IPS-15b (cell line): ENCODE data around the gene UACA.

Experiments used
- H3K27me3 ChIP-seq: one replicate; pipeline ENCODE4 v1.6.1; 2013; ENCODE audit warnings: low read length; ENCODE audit not compliant: control insufficient read depth, insufficient read depth
- H3K36me3 ChIP-seq: one replicate; pipeline ENCODE4 v1.6.1; 2013; ENCODE audit warnings: low read length; ENCODE audit not compliant: control insufficient read depth, insufficient read depth
- H3K4me1 ChIP-seq: one replicate; pipeline ENCODE4 v1.6.1; 2013; ENCODE audit warnings: mild to moderate bottlenecking, low read length; ENCODE audit not compliant: control insufficient read depth, insufficient read depth
- H3K4me3 ChIP-seq: one replicate; pipeline ENCODE4 v1.5.1; 2013; ENCODE audit warnings: low read depth, low read length
- H3K9ac ChIP-seq: one replicate; pipeline ENCODE4 v1.6.1; 2013; ENCODE audit warnings: low read depth, mild to moderate bottlenecking, low read length
- H3K9me3 ChIP-seq: one replicate; pipeline ENCODE4 v1.6.1; 2013; ENCODE audit warnings: mild to moderate bottlenecking, low read length; ENCODE audit not compliant: control insufficient read depth, insufficient read depth

Gene UACA

DNA sequence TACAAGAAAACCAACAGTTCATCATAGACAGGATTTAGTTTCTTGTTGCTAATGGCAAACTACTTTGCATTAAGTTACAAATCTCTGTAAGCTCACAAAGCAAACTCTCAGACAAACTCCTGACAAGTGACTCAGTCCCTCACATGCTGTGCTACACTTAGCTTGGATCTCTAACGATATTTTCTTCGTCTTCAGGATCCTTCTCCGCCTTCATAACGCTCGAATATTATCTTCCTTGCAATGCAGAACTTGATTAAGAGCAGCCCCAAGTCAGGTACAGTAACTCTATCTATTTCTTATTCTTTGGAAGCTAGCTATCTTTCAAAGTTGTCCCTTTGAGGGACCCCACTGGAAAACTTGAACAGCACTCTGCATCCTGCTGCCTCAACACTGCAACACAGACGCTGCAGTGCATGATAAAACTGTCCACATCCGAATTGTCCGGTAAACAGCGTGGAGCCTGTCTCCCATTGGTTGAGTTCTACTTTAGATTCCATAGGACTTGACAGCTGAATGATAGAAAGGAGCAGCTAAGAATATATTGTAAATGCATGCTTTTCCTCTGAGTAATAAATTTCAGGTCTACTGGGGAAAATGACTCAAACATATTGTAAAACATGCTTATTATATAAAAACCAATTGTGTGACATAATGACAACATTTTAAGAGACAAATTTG, 61.3 kb downstream of the UACA start:
- no peak overlapping the region for H3K9ac ChIP-seq
- H3K9me3 ChIP-seq: no peaks in the 10 kb centered on the region
- peaks cover 16% of the 10 kb centered on the region for H3K4me1 ChIP-seq
- no peaks in the 10 kb centered on the region for H3K27me3 ChIP-seq
- no peak overlapping the region for H3K4me3 ChIP-seq
- H3K36me3 ChIP-seq: no peaks in the 10 kb centered on the region

DNA sequence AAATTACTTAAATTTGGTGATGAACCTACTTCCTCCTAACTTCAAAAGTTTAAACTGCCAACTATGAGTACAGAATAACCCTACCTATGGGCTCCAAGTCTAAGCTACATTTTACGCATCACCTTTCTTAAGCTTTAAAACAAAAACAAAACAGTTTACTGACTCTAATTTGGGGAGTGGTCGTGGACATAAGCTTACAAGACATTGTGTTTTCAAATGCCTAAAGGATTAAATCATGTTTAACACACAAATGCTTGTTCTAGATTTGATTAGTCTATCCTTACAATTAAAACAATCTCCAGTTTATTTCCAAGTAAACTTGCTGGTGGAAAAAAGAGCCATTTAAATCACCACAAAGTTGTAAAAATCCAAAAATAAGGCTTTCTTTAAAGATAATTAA, 62.2 kb downstream of the UACA start:
- Histone ChIP-seq H3K36me3 (no peaks in the 10 kb centered on the region), H3K4me1 (peaks cover 16% of the 10 kb centered on the region), H3K9me3 (no peaks in the 10 kb centered on the region), H3K27me3 (no peaks in the 10 kb centered on the region), H3K9ac (no peak overlapping the region), H3K4me3 (no peak overlapping the region)

DNA sequence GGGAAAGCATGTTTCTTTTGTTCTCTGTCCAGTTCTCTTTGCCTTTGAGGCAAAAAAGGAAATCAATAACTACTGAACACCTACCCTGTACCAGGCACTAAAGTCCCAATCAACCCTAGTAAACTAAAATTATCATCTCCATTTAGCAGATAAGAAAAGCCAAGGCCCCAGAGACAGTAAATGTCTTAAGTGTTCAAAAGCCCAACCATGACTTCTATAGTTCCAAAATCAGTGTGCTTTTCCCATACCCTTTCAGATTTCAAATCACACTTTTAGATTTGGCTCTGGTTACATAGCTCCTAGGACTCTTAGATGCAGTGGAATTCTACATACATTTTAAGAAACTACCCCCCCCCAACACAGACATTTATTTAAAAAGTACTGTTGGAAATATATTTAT, 63.5 kb downstream of the UACA start:
- H3K9ac ChIP-seq: no peak overlapping the region
- no peak overlapping the region for H3K4me3 ChIP-seq
- no peaks in the 10 kb centered on the region for H3K27me3 ChIP-seq
- H3K36me3 ChIP-seq: no peaks in the 10 kb centered on the region
- no peaks in the 10 kb centered on the region for H3K9me3 ChIP-seq
- H3K4me1 ChIP-seq: peaks cover 16% of the 10 kb centered on the region

DNA sequence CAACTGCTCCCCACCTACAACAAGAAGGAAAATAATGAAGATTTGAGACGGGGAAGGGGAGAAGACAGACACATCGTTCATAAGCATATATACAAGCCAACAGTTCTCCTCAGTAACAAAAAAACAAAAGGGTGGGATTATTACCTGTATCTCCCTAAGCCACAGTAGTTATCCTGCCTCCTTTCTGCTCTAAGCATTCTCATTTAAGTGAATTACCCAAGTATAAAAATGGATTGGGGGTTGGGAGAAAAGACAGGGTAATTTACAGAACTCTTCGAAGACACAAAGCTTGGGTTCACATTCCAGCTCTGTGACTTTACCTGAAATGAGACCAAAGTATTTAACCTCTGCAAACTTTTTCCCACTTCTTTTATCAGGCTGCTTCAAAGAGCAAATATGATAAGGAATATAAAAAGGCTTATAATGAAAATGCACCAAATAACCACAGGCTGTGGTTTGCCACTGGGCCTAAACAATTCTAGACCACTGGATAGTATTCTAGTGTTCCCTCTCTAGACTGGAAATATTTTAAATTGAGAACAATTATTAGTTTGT, 64.4 kb downstream of the UACA start:
- Histone ChIP-seq H3K9ac (no peak overlapping the region), H3K4me1 (peaks cover 14% of the 10 kb centered on the region), H3K4me3 (no peak overlapping the region), H3K36me3 (no peaks in the 10 kb centered on the region), H3K9me3 (no peaks in the 10 kb centered on the region), H3K27me3 (no peaks in the 10 kb centered on the region)

DNA sequence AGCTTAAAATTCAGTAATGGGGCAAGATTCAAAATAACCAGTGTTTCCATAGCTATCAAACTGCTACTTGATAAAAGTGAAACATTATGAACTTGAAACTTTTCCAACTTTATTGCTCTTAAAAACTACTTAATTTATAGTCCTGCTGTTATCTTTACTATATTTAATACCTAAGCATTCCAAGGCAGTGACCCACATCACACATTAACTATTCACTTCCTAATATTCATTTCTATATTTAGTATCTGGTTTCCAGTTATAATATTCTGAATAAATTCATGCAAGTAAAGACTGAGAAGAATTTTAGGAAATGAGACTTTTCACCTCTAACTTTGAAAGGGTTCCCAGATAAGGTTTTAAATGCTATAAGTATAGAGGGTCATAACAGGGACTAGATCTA, 64.9 kb downstream of the UACA start:
- Histone ChIP-seq H3K36me3 (no peaks in the 10 kb centered on the region), H3K27me3 (no peaks in the 10 kb centered on the region), H3K9ac (no peak overlapping the region), H3K9me3 (no peaks in the 10 kb centered on the region), H3K4me3 (no peak overlapping the region), H3K4me1 (peaks cover 11% of the 10 kb centered on the region)

DNA sequence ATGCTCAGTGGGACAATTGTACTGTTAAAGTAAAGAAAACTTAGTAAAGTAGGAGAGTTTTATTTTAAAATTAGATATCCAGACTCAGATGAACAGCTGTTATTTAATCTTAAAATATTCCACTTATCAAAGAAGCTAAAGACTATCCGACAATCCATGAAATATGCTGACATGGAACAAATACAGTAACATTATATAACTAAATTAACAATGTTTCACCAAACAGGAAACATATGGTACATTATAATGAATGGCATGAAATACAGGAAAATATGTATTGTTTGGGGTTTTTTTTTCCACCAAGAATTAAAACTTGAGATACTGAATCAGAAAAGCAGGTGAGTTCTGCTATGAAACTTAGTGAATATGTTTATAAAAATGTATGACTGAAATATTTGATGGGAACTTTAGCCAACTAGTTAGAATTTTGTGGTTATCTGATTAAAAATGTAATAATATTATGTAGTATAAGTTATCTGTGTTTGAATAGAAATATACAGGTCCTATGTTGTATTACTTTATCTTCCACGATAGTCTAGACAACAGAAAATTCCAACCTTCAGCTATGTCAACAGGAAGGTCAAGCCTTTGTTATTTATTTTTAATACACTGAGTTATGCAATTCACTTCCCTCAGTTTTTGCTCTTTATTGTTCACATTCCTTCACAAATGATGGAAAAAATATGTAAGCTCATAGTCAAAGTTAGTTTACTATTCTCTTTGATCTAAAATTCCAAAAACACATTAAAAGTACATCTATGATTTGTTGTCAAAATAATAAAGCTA, 72.7 kb downstream of the UACA start:
- Histone ChIP-seq H3K4me3 (no peak overlapping the region), H3K9ac (no peak overlapping the region), H3K9me3 (no peaks in the 10 kb centered on the region), H3K27me3 (no peaks in the 10 kb centered on the region), H3K4me1 (no peaks in the 10 kb centered on the region), H3K36me3 (no peaks in the 10 kb centered on the region)

DNA sequence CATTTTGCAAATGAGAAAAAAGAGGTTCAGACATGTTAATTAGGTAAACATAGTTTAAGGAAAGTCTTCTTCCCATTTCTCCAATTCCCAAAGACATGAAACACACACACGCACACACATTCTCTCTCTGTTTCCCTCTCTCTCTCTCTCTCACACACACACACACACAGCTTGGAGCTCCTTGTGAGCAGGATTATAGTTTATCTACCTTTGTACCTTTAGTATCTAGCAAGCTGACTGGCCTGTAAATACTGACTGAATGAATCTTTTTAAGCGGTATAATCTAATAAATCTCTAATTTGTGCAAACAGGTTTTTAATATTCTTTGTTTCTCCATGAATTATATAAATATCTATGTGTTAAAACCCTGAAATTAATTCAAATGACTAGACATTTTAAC, 73.3 kb downstream of the UACA start:
- Histone ChIP-seq H3K9me3 (no peaks in the 10 kb centered on the region), H3K4me3 (no peak overlapping the region), H3K27me3 (no peaks in the 10 kb centered on the region), H3K4me1 (no peaks in the 10 kb centered on the region), H3K36me3 (no peaks in the 10 kb centered on the region), H3K9ac (no peak overlapping the region)

DNA sequence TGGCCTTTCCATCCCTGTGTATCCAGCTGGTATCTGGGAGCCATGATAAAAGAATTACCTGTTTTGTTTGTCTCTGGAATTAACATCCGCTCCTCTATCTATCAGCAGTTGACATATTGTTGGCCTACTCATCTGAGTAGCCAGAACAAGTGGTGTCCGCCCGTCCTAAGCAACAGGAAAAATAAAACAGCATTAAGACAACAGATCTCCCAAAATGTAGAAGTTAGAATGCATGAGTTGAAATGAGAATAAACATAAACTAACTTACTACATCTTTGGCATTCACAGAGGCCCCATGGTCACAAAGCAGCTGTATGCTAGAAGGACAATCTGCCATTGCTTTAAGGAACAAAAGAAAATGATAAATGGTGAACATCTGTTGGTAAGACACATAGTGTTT, 75.9 kb downstream of the UACA start:
- no peaks in the 10 kb centered on the region for H3K27me3 ChIP-seq
- H3K36me3 ChIP-seq: no peaks in the 10 kb centered on the region
- no peaks in the 10 kb centered on the region for H3K4me1 ChIP-seq
- no peak overlapping the region for H3K9ac ChIP-seq
- no peak overlapping the region for H3K4me3 ChIP-seq
- no peaks in the 10 kb centered on the region for H3K9me3 ChIP-seq

DNA sequence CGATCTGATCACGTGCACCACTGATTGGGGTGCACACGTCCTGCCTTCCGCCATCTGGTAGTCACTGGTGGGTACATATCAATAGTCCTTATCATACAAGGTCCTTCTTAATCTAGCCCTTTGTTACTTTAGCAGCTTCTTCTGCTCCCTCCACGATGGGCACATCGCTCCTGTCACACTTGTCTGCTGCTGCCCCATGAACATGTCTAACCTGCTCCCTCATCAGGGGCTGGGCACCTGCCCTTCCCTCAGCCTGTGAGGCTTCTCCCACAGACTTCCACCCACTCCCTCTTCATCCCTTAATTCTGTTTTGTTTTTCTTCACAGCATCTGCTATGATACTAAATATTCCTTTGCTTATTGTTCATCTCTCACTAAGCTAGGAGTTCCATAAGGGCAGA, 82.5 kb downstream of the UACA start:
- Histone ChIP-seq H3K4me1 (no peaks in the 10 kb centered on the region), H3K4me3 (no peak overlapping the region), H3K36me3 (no peaks in the 10 kb centered on the region), H3K27me3 (no peaks in the 10 kb centered on the region), H3K9ac (no peak overlapping the region), H3K9me3 (no peaks in the 10 kb centered on the region)

DNA sequence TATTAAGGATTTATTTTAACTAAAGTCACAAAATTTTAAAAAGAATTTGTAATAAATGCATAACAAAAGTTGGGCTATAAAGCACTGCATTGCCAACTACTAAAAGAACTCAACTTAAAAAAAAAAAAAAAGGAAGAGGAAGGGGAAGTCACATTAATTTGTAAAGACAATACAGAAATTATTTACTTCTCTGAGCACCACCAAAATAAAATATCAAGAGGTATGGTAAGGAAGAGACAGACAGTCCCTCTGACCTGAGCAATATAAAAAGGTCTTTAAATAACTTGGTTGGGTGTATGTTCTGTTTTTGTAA, 83.5 kb downstream of the UACA start:
- H3K9ac ChIP-seq: no peak overlapping the region
- H3K9me3 ChIP-seq: no peaks in the 10 kb centered on the region
- H3K4me1 ChIP-seq: no peaks in the 10 kb centered on the region
- no peak overlapping the region for H3K4me3 ChIP-seq
- H3K36me3 ChIP-seq: no peaks in the 10 kb centered on the region
- no peaks in the 10 kb centered on the region for H3K27me3 ChIP-seq

DNA sequence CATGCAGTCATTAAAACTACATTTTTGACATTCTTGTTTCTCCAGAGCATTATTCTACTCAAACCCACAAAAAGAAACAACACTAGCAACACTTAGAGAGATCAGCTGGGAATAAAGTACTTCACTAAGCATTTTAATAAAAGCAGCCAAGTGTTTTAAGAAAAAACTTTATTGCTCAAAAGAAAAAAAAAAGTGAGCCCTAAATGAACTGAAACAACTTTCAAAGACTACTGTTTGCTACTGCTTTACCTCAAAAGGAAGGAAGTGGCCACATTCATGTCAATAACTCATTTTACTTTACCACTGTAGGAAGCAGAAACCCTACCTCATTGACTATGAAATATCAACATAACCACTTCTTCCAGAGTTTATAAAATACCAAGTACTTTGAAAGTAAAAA, 91.3 kb downstream of the UACA start:
- Histone ChIP-seq H3K36me3 (no peaks in the 10 kb centered on the region), H3K27me3 (no peaks in the 10 kb centered on the region), H3K4me1 (peaks cover 4% of the 10 kb centered on the region), H3K4me3 (no peak overlapping the region), H3K9ac (no peak overlapping the region), H3K9me3 (no peaks in the 10 kb centered on the region)

DNA sequence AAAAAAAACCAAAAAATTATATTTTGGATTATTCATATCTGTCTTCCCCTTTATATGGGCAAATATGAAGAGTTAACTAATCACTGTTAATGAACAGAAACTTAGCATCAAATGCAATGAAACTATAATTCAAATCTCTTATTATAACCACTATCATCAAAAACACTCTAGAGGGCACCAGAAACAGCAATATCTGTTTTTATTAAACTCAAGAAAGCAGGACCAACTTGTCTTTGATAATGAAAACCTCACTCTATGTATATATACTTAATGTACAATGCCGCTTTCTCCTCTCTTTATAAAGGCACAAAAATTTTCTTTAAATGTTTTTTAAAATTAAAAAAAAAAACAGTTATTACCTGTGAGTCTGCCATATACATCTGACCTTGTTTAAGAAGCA, 92.7 kb downstream of the UACA start:
- H3K27me3 ChIP-seq: no peaks in the 10 kb centered on the region
- H3K9me3 ChIP-seq: no peaks in the 10 kb centered on the region
- H3K4me1 ChIP-seq: peaks cover 8% of the 10 kb centered on the region
- H3K9ac ChIP-seq: no peak overlapping the region
- no peaks in the 10 kb centered on the region for H3K36me3 ChIP-seq
- H3K4me3 ChIP-seq: no peak overlapping the region
